Measurements from ENCODE around the gene MLF2. TPM values are rescaled to one million over a fixed set of nuclear protein-coding genes. Genes with fewer than 3 reads are reported as not detected.

The MLF2 gene
- total and polyA plus RNA-seq, 9 of the 15 experiments (the other 6 are each of a cell fraction or from before 2014, with no cell fraction given), result 11.4 to 190 (median 139) TPM

- TF ChIP-seq SP2 (IDR thresholded peaks at IDR 0.05; ENCODE audit: extremely low read depth, low read depth, low read length, poor library complexity, severe bottlenecking) (peak; percentile 84), MAFG (tag; conservative IDR thresholded peaks at IDR 0.05) (no peak), IRF2 (CRISPR knock-in tag; IDR thresholded peaks at IDR 0.05) (no peak), ZNF592 (IDR thresholded peaks at IDR 0.05) (peak; percentile 53; the same call in 1 of the 2 replicates), MCM7 (IDR thresholded peaks at IDR 0.05) (no peak), ZBTB9 (CRISPR knock-in tag; IDR thresholded peaks at IDR 0.05) (no peak), ARNT (IDR thresholded peaks at IDR 0.05) (peak; percentile 43 to 52; a peak in 2 of 4 replicates), ZBTB7A (IDR thresholded peaks at IDR 0.05; ENCODE audit: borderline replicate concordance, control insufficient read depth, low read depth, low read length) (peak; percentile 46; the same call in 1 of the 2 replicates), TRIM25 (IDR thresholded peaks at IDR 0.05; ENCODE audit: borderline replicate concordance) (peak; percentile 79; the same call in 1 of the 2 replicates), RBM17 (IDR thresholded peaks at IDR 0.05; ENCODE audit: borderline replicate concordance, low read depth, low read length) (no peak), FOXP4 (CRISPR knock-in tag; IDR thresholded peaks at IDR 0.05; ENCODE audit: borderline replicate concordance) (no peak), ZBED1 (IDR thresholded peaks at IDR 0.05) (no peak), PURB (CRISPR knock-in tag; IDR thresholded peaks at IDR 0.05; ENCODE audit: low read depth) (no peak), POLR2G (IDR thresholded peaks at IDR 0.05; ENCODE audit: low read depth, low read length) (peak; percentile 87), BHLHE40 (IDR thresholded peaks at IDR 0.05; ENCODE audit: low read length) (peak; percentile 95), CREB3 (tag; conservative IDR thresholded peaks at IDR 0.05; ENCODE audit: low read depth) (no peak)
Measured at GRCh38 chr12:6723607-6724408, 29.1 kb downstream of the MLF2 start, which contains the start of gene COPS7A (continued).

Measured in K562 (cell line).